Measurements from ENCODE around the gene MTMR3. TPM values are rescaled to one million over a fixed set of nuclear protein-coding genes. Genes with fewer than 3 reads are reported as not detected.
"Not testable (repeated sequence)": the region's sequence is repeated elsewhere in the genome, so short reads cannot be mapped to it uniquely, and the experiment has no call there.

MTMR3 gene
- total RNA-seq (ENCODE audit: unreplicated experiment), result 51.7 TPM
- long read RNA-seq, full-length matches to known transcripts, result 1 of 5 reads
- long read RNA-seq, partial matches to known transcripts, result 4 of 5 reads
- long read RNA-seq, other reads (novel, unspliced or antisense), result 0 of 5 reads

DNA sequence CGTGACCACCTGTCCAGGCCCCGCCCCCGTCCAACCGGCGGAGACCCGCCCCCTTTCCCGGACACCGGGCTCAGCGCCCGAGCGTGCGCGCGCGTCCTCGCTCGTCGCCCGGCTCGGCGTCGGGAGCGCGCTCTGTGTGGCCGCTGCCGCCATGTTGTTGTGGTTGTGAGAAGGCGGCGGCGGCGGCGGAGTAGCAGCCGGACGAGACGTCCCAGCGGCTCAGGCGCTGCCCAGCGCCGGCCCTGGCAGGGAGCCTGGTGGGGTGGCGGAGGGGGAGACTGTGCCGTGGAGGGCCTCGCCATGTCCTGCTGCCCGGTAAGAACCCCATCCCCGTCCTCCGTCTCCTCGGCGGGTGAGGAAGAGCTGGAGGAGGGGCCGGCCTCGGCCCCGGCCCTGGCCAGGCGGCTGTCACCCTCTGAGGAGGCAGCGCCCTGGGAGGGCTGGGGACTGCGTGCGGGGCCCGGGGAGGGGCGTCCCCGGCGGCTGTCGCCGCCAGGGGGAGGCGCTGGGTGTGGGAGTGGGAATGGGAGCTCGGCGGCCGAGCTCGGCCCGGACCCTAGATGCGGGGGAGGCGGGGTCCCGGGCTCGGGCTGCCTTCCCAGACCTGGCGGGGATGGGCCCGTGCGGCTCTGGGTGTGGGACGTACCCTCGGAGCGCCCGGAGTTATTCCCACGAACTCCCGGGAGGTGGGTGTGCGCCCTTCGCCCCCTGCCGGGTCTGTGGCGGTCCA is at the start of gene MTMR3:
MTMR3 (plus strand) TSS at position 130 of the 730 bp plus-strand sequence. CDS start 87,886 bp downstream, outside the sequence.
- peaks cover 2% of the 10 kb centered on the region for H3K9me3 Mint-ChIP-seq (ENCODE audit: unreplicated experiment)
- H3K4me1 Mint-ChIP-seq (ENCODE audit: low read depth, unreplicated experiment), result peaks cover 2% of the 10 kb centered on the region
- H3K4me3 Mint-ChIP-seq (ENCODE audit: unreplicated experiment), result peak within 1 kb of the TSS; percentile 94
- peak; percentile 98 for DNase-seq
- peaks cover 2% of the 10 kb centered on the region for H3K27me3 Mint-ChIP-seq (ENCODE audit: unreplicated experiment)
- TF ChIP-seq, protein P1, sequence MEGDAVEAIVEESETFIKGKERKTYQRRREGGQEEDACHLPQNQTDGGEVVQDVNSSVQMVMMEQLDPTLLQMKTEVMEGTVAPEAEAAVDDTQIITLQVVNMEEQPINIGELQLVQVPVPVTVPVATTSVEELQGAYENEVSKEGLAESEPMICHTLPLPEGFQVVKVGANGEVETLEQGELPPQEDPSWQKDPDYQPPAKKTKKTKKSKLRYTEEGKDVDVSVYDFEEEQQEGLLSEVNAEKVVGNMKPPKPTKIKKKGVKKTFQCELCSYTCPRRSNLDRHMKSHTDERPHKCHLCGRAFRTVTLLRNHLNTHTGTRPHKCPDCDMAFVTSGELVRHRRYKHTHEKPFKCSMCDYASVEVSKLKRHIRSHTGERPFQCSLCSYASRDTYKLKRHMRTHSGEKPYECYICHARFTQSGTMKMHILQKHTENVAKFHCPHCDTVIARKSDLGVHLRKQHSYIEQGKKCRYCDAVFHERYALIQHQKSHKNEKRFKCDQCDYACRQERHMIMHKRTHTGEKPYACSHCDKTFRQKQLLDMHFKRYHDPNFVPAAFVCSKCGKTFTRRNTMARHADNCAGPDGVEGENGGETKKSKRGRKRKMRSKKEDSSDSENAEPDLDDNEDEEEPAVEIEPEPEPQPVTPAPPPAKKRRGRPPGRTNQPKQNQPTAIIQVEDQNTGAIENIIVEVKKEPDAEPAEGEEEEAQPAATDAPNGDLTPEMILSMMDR (IDR thresholded peaks at IDR 0.05; ENCODE audit: partially characterized antibody, unreplicated experiment), result peak; percentile 76
- no peaks in the 10 kb centered on the region for H3K36me3 Mint-ChIP-seq (ENCODE audit: unreplicated experiment)
- peak within 1 kb of the TSS; percentile 89 for H3K27ac Mint-ChIP-seq (ENCODE audit: unreplicated experiment)

- no peak overlapping the region for H3K27ac Mint-ChIP-seq (ENCODE audit: unreplicated experiment)
- H3K4me1 Mint-ChIP-seq (ENCODE audit: low read depth, unreplicated experiment), result peaks cover 7% of the 10 kb centered on the region
- H3K9me3 Mint-ChIP-seq (ENCODE audit: unreplicated experiment), result no peaks in the 10 kb centered on the region
- peaks cover 2% of the 10 kb centered on the region for H3K27me3 Mint-ChIP-seq (ENCODE audit: unreplicated experiment)
- no peak overlapping the region for H3K4me3 Mint-ChIP-seq (ENCODE audit: unreplicated experiment)
- no peak for DNase-seq
- no peaks in the 10 kb centered on the region for H3K36me3 Mint-ChIP-seq (ENCODE audit: unreplicated experiment)
- TF ChIP-seq, protein P1 (IDR thresholded peaks at IDR 0.05; ENCODE audit: partially characterized antibody, unreplicated experiment), result no peak
Measured at GRCh38 chr22:29833392-29833965, 49.5 kb upstream of the MTMR3 start.

GRCh38 chr22:29834046-29834445 is 48.9 kb upstream of the MTMR3 start:
- TF ChIP-seq, protein P1 (IDR thresholded peaks at IDR 0.05; ENCODE audit: partially characterized antibody, unreplicated experiment), result no peak

GRCh38 chr22:29836791-29837370 is 46.1 kb upstream of the MTMR3 start:
- Mint-ChIP-seq H3K4me1 (ENCODE audit: low read depth, unreplicated experiment) (peaks cover 11% of the 10 kb centered on the region), H3K4me3 (ENCODE audit: unreplicated experiment) (peak overlapping the region; percentile 95)
- not testable (repeated sequence) for H3K27me3 Mint-ChIP-seq (ENCODE audit: unreplicated experiment); H3K36me3 Mint-ChIP-seq (ENCODE audit: unreplicated experiment); H3K27ac Mint-ChIP-seq (ENCODE audit: unreplicated experiment); DNase-seq; H3K9me3 Mint-ChIP-seq (ENCODE audit: unreplicated experiment)

More at GRCh38 chr22:29834046-29834445, 48.9 kb upstream of the MTMR3 start:
- no peaks in the 10 kb centered on the region for H3K9me3 Mint-ChIP-seq (ENCODE audit: unreplicated experiment)
- no peak overlapping the region for H3K4me3 Mint-ChIP-seq (ENCODE audit: unreplicated experiment)
- H3K4me1 Mint-ChIP-seq (ENCODE audit: low read depth, unreplicated experiment), result peaks cover 11% of the 10 kb centered on the region
- H3K27me3 Mint-ChIP-seq (ENCODE audit: unreplicated experiment), result peaks cover 4% of the 10 kb centered on the region
- H3K27ac Mint-ChIP-seq (ENCODE audit: unreplicated experiment), result no peak overlapping the region
- no peaks in the 10 kb centered on the region for H3K36me3 Mint-ChIP-seq (ENCODE audit: unreplicated experiment)
- DNase-seq, result no peak

DNA sequence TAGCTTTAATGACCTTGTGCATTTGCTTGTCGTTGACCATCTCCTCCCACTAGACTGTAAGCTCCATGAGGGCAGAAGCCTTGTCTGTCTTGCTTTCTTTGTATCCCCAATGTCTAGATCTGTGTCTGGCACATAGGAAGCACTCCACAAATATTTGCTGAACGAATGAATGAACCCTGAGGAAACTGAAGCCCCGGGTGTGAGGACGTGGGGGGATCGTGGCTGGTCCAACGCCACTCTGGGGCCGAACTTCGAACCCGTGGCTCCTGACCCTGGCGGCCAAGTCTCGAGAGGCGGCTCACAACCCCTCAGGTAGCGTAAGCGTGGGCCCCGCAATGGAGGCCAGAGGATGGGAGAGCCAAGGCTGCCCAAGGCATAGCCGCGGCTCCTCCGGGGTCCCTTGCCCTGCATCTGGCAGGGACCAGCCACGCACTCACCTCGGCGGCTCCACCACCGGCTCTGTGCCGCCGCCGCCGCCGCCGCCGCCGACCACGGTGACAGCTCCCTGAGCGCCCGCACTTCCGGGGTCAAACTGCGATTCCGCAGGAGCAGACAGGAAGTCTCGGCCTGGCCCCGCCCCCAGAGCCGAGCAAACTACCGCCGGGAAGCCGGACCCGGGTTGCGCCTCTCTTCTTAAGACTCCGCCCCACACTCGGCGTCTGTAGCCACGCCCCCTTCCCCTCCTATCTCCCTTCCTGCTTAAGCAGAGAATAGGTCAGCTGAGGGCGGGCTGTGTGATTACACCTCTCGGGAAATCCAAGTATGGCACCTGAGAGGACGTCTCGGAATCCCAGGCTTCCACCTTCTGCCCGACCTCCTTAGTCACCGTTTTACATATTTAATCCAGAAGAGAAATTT is 45.0 kb upstream of the MTMR3 start, which contains the start of gene ASCC2:
ASCC2 (minus strand) TSS at position 534 of the 858 bp plus-strand sequence. CDS start 5,949 bp downstream, outside the sequence.
- H3K27me3 Mint-ChIP-seq (ENCODE audit: unreplicated experiment), result peaks cover 3% of the 10 kb centered on the region
- peaks cover 11% of the 10 kb centered on the region for H3K4me1 Mint-ChIP-seq (ENCODE audit: low read depth, unreplicated experiment)
- peak; percentile 100 for DNase-seq
- H3K9me3 Mint-ChIP-seq (ENCODE audit: unreplicated experiment), result no peaks in the 10 kb centered on the region
- peak within 1 kb of the TSS; percentile 95 for H3K4me3 Mint-ChIP-seq (ENCODE audit: unreplicated experiment)
- H3K36me3 Mint-ChIP-seq (ENCODE audit: unreplicated experiment), result no peaks in the 10 kb centered on the region
- peak within 1 kb of the TSS; percentile 93 for H3K27ac Mint-ChIP-seq (ENCODE audit: unreplicated experiment)
- TF ChIP-seq, protein P1 (IDR thresholded peaks at IDR 0.05; ENCODE audit: partially characterized antibody, unreplicated experiment), result no peak
